Measurements from ENCODE around the gene HOXA3. TPM values are rescaled to one million over a fixed set of nuclear protein-coding genes. Genes with fewer than 3 reads are reported as not detected.

The HOXA3 gene
- total and polyA plus RNA-seq, 4 experiments from 2014 or later, result 0.07 TPM; not detected in 3

GRCh38 chr7:27125986-27126394 lies 26.4 kb downstream of the HOXA3 start:
- ChIA-PET CTCF (ENCODE audit: partially characterized antibody) (no interaction called here), POLR2A (ENCODE audit: partially characterized antibody) (no interaction called here)
- Mint-ChIP-seq H3K27ac (no peak overlapping the region), H3K4me3 (peak overlapping the region in 1 of 8 donors; percentile 43), H3K9me3 (no peaks in the 10 kb centered on the region), H3K36me3 (no peaks in the 10 kb centered on the region), H3K4me1 (no peaks in the 10 kb centered on the region), H3K27me3 (peaks cover 24% of the 10 kb centered on the region in 2 donors)
- Histone ChIP-seq H3K27me3 (ENCODE audit: insufficient read depth, low read length) (peaks cover 4% of the 10 kb centered on the region), H3K4me3 (ENCODE audit: low read length in 2 of 2) (no peak overlapping the region), H3K36me3 (ENCODE audit: insufficient read depth, low read length) (no peaks in the 10 kb centered on the region), H3K9me3 (ENCODE audit: control insufficient read depth in 1 of 2, low read length in 2 of 2) (no peaks in the 10 kb centered on the region), H3K27ac (ENCODE audit: low read depth, low read length) (no peak overlapping the region), H3K4me1 (ENCODE audit: insufficient read depth, low read length) (peaks cover under 1% of the 10 kb centered on the region)
- DNase-seq, result no peak
- intact Hi-C loops (cut with micrococcal nuclease), result no loop called here

GRCh38 chr7:27124902-27125689 lies 27.3 kb downstream of the HOXA3 start:
- no peak for DNase-seq
- Histone ChIP-seq H3K4me1 (ENCODE audit: insufficient read depth, low read length) (no peaks in the 10 kb centered on the region), H3K27ac (ENCODE audit: low read depth, low read length) (no peak overlapping the region), H3K27me3 (ENCODE audit: insufficient read depth, low read length) (peaks cover 4% of the 10 kb centered on the region), H3K9me3 (ENCODE audit: control insufficient read depth in 1 of 2, low read length in 2 of 2) (no peaks in the 10 kb centered on the region), H3K36me3 (ENCODE audit: insufficient read depth, low read length) (no peaks in the 10 kb centered on the region), H3K4me3 (ENCODE audit: low read length in 2 of 2) (no peak overlapping the region)
- Mint-ChIP-seq H3K4me1 (no peaks in the 10 kb centered on the region), H3K27ac (no peak overlapping the region), H3K27me3 (peaks cover 24% of the 10 kb centered on the region in 2 donors), H3K9me3 (no peaks in the 10 kb centered on the region), H3K36me3 (no peaks in the 10 kb centered on the region), H3K4me3 (no peak overlapping the region)
- intact Hi-C loops (cut with micrococcal nuclease), result no loop called here
- ChIA-PET CTCF (ENCODE audit: partially characterized antibody) (no interaction called here), POLR2A (ENCODE audit: partially characterized antibody) (no interaction called here)

- Mint-ChIP-seq H3K36me3 (no peaks in the 10 kb centered on the region), H3K27ac (no peak overlapping the region), H3K4me1 (no peaks in the 10 kb centered on the region), H3K4me3 (peak overlapping the region in 1 of 8 donors; percentile 45), H3K9me3 (no peaks in the 10 kb centered on the region), H3K27me3 (peaks cover 23 to 26% of the 10 kb centered on the region in 2 donors)
- intact Hi-C loops (cut with micrococcal nuclease), result no loop called here
- H3K27ac ChIP-seq (ENCODE audit: low read depth, low read length), result no peak overlapping the region
- no peaks in the 10 kb centered on the region for H3K9me3 ChIP-seq (ENCODE audit: control insufficient read depth in 1 of 2, low read length in 2 of 2)
- no peak for DNase-seq
- H3K4me3 ChIP-seq (ENCODE audit: low read length in 2 of 2), result no peak overlapping the region
- no peaks in the 10 kb centered on the region for H3K36me3 ChIP-seq (ENCODE audit: insufficient read depth, low read length)
- ChIA-PET CTCF (ENCODE audit: partially characterized antibody) (no interaction called here), POLR2A (ENCODE audit: partially characterized antibody) (no interaction called here)
- H3K4me1 ChIP-seq (ENCODE audit: insufficient read depth, low read length), result no peaks in the 10 kb centered on the region
- peaks cover 4% of the 10 kb centered on the region for H3K27me3 ChIP-seq (ENCODE audit: insufficient read depth, low read length)
These were observed 28.1 kb downstream of the HOXA3 start for GRCh38 chr7:27124096-27124901.

GRCh38 chr7:27123477-27124053 lies 28.8 kb downstream of the HOXA3 start:
- no peaks in the 10 kb centered on the region for H3K9me3 Mint-ChIP-seq
- Histone ChIP-seq H3K9me3 (ENCODE audit: control insufficient read depth in 1 of 2, low read length in 2 of 2) (no peaks in the 10 kb centered on the region), H3K36me3 (ENCODE audit: insufficient read depth, low read length) (no peaks in the 10 kb centered on the region), H3K4me3 (ENCODE audit: low read length in 2 of 2) (no peak overlapping the region), H3K4me1 (ENCODE audit: insufficient read depth, low read length) (no peaks in the 10 kb centered on the region), H3K27me3 (ENCODE audit: insufficient read depth, low read length) (peaks cover 4% of the 10 kb centered on the region), H3K27ac (ENCODE audit: low read depth, low read length) (no peak overlapping the region)
- peaks cover 23 to 29% of the 10 kb centered on the region in 2 donors for H3K27me3 Mint-ChIP-seq
- ChIA-PET POLR2A (ENCODE audit: partially characterized antibody) (no interaction called here), CTCF (ENCODE audit: partially characterized antibody) (no interaction called here)
- no peaks in the 10 kb centered on the region for H3K36me3 Mint-ChIP-seq
- H3K4me3 Mint-ChIP-seq, result no peak overlapping the region
- H3K4me1 Mint-ChIP-seq, result no peaks in the 10 kb centered on the region
- DNase-seq, result no peak
- intact Hi-C loops (cut with micrococcal nuclease), result no loop called here
- H3K27ac Mint-ChIP-seq, result no peak overlapping the region

GRCh38 chr7:27123007-27123476 lies 29.3 kb downstream of the HOXA3 start:
- ChIA-PET CTCF (ENCODE audit: partially characterized antibody) (no interaction called here), POLR2A (ENCODE audit: partially characterized antibody) (no interaction called here)
- no peaks in the 10 kb centered on the region for H3K9me3 Mint-ChIP-seq
- H3K4me3 Mint-ChIP-seq, result no peak overlapping the region
- peaks cover 23 to 33% of the 10 kb centered on the region in 2 donors for H3K27me3 Mint-ChIP-seq
- Histone ChIP-seq H3K9me3 (ENCODE audit: control insufficient read depth in 1 of 2, low read length in 2 of 2) (no peaks in the 10 kb centered on the region), H3K27ac (ENCODE audit: low read depth, low read length) (no peak overlapping the region), H3K4me1 (ENCODE audit: insufficient read depth, low read length) (no peaks in the 10 kb centered on the region), H3K27me3 (ENCODE audit: insufficient read depth, low read length) (peaks cover 4% of the 10 kb centered on the region), H3K4me3 (ENCODE audit: low read length in 2 of 2) (no peak overlapping the region), H3K36me3 (ENCODE audit: insufficient read depth, low read length) (no peaks in the 10 kb centered on the region)
- intact Hi-C loops (cut with micrococcal nuclease), result no loop called here
- no peak overlapping the region for H3K27ac Mint-ChIP-seq
- DNase-seq, result no peak
- H3K4me1 Mint-ChIP-seq, result no peaks in the 10 kb centered on the region
- H3K36me3 Mint-ChIP-seq, result no peaks in the 10 kb centered on the region

GRCh38 chr7:27122077-27122910 lies 30.1 kb downstream of the HOXA3 start:
- DNase-seq, result no peak
- H3K27me3 Mint-ChIP-seq, result peaks cover 20 to 31% of the 10 kb centered on the region in 2 donors

GRCh38 chr7:27121684-27122076 lies 30.7 kb downstream of the HOXA3 start:
- H3K9me3 Mint-ChIP-seq, result no peaks in the 10 kb centered on the region
- Histone ChIP-seq H3K4me1 (ENCODE audit: insufficient read depth, low read length) (no peaks in the 10 kb centered on the region), H3K36me3 (ENCODE audit: insufficient read depth, low read length) (no peaks in the 10 kb centered on the region), H3K4me3 (ENCODE audit: low read length in 2 of 2) (no peak overlapping the region), H3K27ac (ENCODE audit: low read depth, low read length) (no peak overlapping the region), H3K9me3 (ENCODE audit: control insufficient read depth in 1 of 2, low read length in 2 of 2) (no peaks in the 10 kb centered on the region), H3K27me3 (ENCODE audit: insufficient read depth, low read length) (peaks cover 4% of the 10 kb centered on the region)
- intact Hi-C loops (cut with micrococcal nuclease), result no loop called here
- H3K4me1 Mint-ChIP-seq, result no peaks in the 10 kb centered on the region
- ChIA-PET CTCF (ENCODE audit: partially characterized antibody) (no interaction called here), POLR2A (ENCODE audit: partially characterized antibody) (no interaction called here)
- H3K27me3 Mint-ChIP-seq, result peaks cover 16 to 25% of the 10 kb centered on the region in 2 donors
- no peak overlapping the region for H3K27ac Mint-ChIP-seq
- no peak overlapping the region for H3K4me3 Mint-ChIP-seq
- no peaks in the 10 kb centered on the region for H3K36me3 Mint-ChIP-seq
- DNase-seq, result no peak

More at GRCh38 chr7:27122077-27122910, 30.1 kb downstream of the HOXA3 start:
- POLR2A ChIA-PET (ENCODE audit: partially characterized antibody), result no interaction called here
- no peak overlapping the region for H3K4me3 ChIP-seq (ENCODE audit: low read length in 2 of 2)
- Mint-ChIP-seq H3K4me1 (no peaks in the 10 kb centered on the region), H3K36me3 (no peaks in the 10 kb centered on the region), H3K9me3 (no peaks in the 10 kb centered on the region), H3K4me3 (no peak overlapping the region), H3K27ac (no peak overlapping the region)
- no peak overlapping the region for H3K27ac ChIP-seq (ENCODE audit: low read depth, low read length)
- intact Hi-C loops (cut with micrococcal nuclease), result no loop called here
- CTCF ChIA-PET (ENCODE audit: partially characterized antibody), result no interaction called here
- no peaks in the 10 kb centered on the region for H3K36me3 ChIP-seq (ENCODE audit: insufficient read depth, low read length)
- H3K4me1 ChIP-seq (ENCODE audit: insufficient read depth, low read length), result no peaks in the 10 kb centered on the region
- peaks cover 4% of the 10 kb centered on the region for H3K27me3 ChIP-seq (ENCODE audit: insufficient read depth, low read length)
- no peaks in the 10 kb centered on the region for H3K9me3 ChIP-seq (ENCODE audit: control insufficient read depth in 1 of 2, low read length in 2 of 2)
